HG02885 (cell line): ENCODE results near the gene MTCH1.

Experiments used
- ATAC-seq: cut with Tn5 transposase; IDR thresholded peaks from one replicate; pipeline ENCODE4 v1.9.1; 2021; ENCODE audit warnings: mild to moderate bottlenecking; ENCODE audit not compliant: unreplicated experiment, poor library complexity

MTCH1 gene

DNA sequence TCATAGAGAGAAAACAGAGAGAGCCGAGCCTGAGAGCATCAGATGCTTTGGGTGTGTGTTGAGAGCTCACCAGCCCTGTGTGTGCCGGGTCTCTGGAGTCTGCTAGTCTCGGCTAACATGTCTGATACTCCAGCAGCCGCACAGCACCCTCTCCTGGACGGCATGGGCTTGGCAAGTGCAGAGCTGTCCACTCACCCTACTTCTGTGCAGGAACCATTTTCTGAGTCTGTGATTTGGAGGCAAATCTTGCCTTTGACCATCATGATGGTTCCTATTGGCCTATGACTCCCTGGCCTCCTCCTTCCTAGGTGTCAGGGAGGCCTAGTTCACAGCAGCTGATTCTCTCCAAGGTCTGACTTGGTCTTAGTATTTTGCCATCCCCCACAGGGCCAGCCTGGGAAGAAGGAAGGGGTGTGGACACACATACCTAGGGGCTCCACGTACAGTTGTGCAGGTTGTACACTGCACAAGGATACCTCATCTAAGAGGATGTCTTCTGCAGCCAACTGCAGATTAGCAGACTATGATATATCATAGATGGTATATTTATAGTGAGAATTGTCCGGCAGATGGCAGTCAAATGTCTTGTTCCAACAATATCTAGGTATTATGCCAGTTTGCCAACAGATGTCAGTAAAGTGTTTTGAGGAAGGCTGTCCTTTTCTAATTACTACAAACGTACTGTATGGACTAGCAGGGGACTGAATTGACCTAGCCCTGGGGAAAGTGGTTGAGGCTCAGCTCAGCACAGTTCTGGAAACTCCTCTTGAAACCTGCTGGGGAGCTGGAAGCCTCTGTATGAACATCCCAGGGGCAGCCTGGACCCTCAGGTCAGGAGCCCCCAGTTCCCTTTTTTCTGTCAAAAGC, 32.4 kb upstream of the MTCH1 start:
- peak; percentile 91 for ATAC-seq

DNA sequence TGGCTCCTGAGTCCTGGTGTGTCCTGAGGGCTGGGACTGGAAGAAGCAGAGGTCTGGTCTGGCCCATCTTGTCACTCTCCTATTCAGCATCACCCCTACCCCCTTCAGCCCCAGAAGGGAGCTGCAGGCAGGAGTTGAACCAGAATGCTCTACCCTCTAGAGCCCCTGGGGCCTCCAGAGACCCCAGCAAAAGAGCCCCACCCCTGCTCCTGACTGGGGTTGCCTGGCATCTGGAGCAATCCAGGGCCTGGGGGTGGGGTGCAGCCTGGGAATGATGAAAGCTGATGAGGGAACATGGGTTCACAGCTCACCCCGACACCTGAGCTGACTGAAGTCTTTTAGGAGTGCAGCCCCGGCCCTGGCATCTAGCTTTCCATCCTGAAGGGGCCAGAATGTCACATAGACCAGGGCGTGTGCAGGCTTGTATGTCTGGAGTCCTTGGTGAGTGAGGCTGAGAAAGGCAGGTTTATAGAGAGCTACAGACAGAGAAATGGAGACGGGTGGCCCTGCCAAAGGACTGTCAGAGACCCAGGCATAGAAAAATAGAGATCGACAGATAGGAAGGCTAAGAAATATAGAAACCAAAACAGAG, 31.7 kb upstream of the MTCH1 start:
- ATAC-seq: no peak

DNA sequence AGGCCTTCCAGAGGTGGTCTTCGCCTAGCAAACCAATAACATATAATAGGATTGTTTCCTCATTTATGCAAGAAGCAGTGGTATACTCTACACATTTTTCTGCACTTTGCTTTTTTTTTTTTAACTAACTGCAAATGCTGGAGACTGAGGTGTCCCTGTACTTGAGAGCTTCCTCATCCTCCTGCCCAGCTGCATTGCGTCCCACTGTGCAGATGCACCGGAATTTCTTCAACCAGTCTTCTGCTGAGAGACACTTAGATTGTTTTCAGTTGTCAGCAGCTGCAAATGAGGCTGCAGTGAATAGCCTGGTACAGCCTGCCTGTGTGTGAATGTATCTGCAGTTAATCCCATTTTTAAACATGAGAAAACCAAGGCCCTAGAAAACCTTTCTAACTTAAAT, 31.0 kb upstream of the MTCH1 start:
- no peak for ATAC-seq

DNA sequence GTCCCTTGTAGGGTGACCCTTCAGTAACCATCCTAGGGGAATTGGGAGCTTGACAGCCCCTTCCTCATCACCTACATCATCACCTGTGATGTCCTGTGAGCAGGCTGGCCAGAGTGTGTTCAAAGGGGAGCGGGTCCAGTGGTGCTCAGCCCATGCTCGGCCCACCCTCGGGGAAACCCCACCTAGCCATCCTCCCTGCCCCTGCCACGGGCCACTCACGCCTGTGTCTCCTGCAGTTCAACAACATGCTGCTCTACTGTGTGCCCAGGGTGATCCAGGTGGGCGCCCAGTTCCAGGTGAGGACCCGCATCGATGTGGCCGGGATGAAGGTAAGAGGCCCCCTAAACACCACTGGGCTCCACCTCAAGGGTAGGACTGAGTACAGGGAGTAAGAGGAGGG, 29.5 kb upstream of the MTCH1 start:
- no peak for ATAC-seq

DNA sequence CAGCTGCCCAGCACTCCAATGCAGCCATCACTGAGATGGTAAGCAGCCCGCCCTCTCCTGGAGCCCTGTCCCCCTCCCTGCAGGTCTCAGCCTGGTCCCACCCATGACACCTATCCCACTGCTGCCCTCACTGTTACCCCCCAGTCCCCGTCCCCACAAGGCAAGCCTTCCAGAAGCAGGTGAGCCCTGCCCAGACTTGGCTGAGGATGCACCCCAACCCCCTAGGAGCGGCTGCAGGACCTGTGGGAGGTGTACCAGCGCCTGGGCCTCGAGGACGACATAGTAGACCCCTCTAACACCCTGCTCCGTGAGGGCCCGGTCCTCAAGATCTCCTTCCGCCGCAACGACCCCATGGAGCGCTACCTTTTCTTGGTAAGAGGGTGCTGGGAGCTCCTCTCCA, 28.7 kb upstream of the MTCH1 start:
- no peak for ATAC-seq

DNA sequence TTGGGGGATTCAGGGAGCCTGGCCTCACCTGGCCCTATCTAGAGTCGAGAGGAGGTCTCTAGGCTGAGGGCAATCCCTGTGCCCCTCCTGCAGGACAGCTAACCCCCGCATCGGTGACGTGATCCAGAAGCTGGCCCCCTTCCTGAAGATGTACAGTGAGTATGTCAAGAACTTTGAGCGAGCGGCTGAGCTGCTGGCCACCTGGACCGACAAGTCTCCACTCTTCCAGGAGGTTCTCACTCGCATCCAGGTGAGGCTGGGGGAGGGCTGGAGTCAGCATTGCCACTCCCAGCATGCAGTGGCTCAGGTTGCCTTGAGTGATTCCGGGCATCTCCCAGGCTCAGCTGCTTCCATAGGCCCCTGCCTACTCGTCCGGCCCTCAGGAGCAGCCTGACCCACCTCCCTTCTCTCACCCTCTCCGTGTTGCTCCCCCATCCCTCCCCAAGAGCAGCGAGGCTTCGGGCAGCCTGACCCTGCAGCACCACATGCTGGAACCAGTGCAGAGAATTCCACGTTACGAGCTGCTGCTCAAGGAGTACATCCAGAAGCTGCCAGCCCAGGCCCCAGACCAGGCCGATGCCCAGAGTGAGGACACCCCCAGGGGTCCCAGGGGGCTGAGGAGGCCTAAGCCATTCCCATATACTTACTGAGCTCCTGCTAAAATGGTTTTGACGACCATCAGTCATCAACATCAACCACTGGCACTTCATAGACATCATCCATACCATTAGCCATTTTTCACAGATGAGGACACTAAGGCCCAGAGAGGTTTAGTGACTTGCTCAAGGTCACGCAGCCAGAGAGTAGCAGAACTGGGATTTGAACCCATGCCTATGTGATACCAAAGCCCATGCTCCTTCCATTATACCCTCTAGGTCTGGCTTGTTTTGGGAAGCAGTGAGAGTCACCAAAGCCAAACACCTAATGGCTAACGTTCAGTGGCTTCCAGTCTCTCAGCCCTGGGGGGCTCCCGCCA, 27.8 kb upstream of the MTCH1 start:
- ATAC-seq: no peak

DNA sequence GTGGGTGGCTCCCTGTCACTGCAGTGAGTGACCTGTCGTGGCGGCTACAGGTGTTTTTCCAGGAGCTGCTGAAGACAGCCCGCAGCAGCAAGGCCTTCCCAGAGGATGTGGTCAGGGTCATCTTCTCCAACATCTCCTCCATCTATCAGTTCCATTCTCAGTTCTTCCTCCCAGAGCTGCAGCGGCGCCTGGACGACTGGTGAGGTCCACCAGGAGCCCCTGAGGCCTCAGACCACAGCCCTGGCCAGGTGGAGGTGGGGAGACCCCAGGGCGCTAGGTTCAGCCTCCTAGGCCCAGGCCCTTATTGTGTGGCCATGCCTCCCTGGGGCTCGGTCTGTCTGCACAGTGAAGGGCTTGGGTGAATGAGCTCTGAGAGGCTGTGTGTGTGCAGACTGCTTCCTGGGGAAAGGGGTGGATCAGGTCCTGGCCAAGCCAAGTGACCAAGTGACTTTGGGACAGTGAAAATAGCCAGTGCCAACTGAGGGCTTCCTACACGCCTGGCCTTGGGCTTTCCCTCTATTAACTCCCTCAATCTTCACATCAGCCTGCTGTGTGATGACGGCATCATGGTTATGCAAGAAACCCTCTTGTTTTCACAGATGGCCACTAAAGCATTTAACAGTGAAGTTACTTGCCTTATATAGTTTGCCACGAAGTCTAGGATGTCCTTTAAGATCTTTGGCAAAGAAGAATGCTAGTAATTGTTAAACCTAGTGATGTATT, 25.8 kb upstream of the MTCH1 start:
- no peak for ATAC-seq

DNA sequence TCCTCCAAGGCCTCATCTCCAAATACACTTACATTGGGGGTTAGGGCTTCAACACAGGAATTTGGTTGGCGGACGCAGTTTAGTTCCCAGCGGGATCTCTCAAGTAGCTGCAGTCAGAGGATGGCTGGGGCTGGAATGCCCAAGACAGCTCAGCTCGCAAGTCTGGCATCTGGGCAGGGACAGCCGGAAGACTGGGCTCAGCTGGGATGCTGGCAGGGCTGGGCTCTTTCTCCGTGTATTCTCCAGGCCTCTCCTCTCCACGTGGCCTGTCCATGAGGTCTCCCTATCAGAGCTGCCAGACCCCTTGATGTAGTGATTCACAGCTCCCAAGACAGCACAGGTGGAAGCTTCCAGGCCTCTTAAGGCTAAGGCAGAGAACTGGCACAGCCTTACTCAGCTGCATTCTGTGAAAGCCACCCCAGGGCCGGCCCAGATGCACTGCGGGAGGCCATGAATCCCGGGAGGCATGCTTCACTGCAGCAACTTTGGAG, 24.5 kb upstream of the MTCH1 start:
- no peak for ATAC-seq

DNA sequence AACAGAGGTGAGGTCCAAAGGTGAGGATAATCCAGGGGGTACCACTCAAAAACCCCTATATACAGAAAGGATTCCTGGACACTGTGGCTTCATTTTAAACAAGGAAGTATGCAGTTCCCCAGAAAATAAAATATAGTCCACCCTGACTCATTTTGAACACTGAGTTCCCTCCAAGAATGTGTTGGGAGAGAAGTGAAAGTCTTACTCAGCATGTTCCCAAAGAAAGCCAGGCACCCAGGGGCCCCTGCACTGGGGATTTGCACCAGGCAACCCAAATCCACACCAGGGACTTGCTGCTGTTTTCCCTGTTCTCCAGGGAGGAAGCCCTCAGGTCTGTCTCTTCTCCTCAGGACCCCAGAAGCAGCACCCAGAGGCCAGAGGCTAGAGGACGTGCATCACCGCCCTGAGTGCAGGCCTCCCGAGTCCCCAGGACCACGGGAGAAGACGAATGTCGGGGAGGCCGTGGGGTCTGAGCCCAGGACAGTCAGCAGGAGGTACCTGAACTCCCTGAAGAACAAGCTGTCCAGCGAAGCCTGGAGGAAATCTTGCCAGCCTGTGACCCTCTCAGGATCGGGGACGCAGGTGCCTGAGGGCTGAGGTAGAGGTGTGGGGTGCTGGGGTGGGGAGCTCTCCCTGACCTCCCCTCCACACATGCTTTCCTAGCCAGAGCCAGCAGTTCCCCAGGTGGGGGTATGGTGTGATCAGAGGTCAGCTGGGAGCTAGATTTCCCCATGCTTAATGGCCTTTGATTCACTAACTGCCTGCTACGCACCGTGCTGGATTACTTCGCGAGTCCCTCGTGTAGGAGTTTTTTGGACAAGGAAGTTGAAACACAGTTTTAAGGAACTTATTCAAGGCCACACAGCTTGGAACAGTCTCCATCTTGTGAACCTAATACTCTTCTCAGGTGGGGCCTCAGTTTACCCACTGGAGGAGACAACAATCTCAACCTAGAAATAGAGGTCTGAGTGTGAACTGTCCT, 22.8 kb upstream of the MTCH1 start:
- ATAC-seq: no peak

DNA sequence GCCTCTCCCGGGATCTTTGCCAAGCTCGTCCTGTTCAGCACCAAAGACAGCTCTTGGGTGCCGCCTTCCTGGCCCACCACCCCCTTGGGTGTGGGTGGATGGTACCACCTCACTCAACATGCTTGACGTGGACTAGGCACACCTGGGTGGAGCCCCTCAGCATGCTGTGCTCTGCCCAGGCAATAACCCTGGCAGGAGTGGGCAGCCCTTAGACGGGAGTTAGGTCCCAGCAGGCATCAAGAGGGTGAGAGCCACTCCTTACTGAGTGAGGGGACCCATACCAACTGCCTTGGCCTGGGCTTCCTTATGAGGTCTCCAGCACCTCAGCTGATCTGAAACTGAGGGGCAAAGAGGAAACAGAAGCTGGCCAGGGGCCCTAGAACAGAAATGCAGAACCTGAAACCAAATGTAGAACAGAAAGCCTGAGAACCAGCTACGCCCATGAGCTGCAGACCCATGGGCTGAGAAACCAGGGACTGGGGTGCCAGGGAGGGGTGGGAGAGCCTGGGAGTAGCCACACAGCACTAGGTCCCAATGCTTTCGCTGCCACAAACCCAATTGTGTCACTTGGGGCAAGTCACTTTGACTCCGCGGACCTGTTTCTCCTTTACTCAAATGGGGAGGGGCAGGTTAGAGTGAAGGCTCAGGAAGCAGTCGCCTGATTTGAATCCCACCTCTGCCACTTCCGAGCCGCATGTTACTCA, 21.5 kb upstream of the MTCH1 start:
- ATAC-seq: no peak

DNA sequence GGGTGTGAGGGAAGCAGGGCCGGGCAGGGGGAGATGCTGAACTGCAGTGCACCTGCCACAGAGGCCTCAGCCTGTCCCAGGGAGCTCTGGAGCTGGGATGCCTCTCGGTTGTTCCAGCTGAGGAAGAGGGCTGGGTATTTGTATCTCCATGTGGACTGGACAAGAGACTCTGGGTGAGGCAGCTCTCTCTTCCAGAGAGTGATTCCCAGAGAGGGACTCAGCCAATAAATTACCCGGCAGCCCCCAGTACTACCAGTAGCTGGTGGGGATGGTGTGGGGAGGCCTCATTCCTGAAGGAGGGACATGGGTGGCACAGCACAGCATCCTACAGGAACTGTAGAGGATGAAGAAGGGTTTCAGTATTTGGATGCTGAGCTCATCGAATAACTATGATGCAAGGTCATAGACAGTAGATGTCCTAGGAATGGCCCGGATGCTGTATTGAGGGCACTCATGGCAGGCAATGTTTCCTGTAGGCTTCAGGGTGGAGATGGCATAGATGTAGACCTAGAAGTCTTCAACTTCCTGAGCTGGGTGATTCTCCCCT, 20.9 kb upstream of the MTCH1 start:
- no peak for ATAC-seq

DNA sequence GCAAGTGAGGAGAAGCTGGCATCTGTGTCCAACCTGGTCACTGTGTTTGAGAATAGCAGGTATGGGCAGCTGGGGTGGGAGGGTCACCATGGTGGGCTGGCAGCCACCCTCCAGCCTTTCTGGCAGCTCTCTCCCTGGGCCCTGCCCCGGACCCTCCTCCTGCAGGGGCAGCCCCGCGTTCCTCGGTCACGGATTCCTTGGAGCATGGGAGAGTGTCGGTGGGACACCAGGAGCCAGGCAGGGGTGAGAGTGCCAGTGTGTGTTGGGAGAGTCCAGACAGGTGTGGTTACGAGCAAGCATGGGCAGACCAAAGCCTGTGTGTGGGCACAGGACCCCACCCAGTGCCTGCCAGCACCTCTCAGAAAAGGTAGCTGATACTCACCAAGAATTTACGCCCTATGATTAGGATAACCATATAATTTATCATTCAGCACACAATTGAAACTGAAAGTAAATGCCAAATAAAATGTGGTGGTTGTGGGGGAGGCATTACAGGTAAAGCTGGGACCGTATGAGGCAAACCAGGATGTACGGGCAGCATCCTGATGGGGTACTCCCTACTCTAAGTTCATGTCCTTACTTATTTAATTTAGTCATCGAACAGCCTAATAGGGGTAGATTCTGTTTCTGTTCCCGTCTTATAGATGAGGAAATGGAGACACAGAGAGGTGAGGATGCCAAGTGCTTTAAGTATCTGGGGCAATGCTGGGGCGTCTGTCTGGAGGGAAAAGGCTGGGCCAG, 20.0 kb upstream of the MTCH1 start:
- peak; percentile 13 for ATAC-seq

DNA sequence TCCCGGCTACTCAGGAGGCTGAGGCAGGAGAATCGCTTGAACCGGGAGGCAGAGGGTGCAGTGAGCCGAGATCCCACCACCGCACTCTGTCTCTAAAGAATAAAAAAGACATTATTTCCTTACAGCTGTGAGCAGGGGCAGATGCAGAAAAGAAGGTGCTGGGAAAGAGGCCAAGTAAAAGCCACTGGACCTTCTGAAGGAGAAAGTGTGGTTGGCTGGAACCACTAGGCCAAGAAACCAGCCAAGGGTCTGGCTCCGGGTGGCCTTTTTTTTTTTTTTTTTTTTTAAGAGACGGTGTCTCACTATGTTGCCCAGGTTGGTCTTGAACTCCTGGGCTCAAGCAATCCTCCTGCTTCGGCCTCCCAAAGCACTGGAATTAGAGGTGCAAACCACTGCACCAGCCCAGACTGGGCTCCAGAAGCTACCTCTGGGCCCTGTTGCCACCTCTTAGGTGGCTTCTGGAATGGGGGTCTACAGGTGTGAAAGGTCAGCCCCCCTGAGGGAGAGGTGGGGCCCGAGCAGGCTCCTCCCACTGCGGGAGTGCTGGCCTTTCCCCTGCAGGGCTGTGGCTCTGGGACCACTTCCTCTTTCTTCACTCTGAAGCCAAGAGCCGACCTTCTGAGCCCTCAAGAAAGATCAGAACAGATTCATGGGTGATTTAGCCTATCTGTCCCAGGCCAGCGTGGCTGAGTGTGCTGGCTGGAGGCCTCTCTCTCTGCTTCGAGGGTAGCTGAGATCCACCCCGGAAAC, 19.2 kb upstream of the MTCH1 start, which contains the start of gene FGD2:
Gene FGD2, plus strand, starts transcription at position 595 of the 750 bp plus-strand sequence. CDS start 163 bp downstream, outside the sequence.
- peak; percentile 81 for ATAC-seq

DNA sequence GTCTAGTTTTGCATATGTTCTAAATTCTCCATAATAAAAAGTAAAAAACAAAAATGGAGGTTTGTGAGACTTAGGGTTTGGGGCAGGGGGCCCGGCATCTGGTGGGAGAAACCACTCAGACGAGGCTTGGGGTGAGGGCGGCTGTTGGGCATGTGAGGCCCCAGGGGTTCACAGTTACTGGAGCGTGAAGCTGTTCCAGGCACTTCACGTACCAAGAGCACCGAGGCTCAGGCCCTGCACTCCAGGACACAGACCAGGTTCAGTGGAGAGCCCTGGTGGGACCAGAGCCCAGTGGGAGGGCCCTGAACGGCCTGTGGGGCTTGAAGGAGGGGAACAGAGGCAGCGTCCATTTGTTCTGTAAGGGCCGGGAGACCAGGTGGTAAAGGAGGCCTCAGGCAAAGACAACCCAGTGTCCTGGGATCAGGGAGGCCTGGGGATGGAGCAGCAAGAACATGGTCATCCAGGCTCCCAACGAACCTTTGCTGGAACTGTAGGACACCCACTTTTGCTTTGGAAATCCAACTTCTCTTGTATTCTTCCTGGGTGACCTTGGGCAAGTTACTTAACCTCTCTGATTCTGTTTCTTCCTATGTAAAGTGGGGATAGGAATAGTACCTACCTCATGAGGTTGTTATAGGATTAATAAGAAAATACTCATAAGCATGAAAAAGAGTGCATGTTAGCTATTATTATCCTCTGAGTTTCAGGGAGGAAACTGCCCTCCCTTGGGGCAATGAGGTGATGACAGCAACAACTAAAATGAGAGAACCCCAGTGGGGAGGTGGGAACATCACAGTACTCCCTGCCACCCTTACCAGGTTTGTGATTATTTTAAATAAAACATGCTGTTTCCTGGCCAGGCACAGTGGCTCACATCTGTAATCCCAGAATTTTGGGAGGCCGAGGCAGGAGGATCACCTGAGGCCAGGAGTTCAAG, 18.3 kb upstream of the MTCH1 start:
- no peak for ATAC-seq

DNA sequence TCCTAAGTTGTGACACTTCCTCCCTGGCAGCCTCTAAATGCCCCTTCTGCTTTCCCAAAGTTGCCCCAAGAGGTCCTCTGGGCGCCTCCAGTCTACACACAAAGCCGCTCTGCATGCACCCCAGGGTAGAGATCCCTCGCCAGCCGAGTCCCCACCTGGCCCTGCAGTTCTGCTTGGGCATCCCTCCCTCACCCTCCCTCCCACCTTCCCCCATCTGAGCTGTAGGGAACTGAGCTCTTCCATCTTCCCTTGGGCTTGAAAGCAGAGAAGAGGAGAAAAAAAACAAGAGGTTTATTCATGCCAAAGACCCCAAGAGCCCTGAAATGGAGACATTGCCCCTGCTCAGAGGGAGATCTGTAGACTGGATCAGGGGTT, 13.7 kb upstream of the MTCH1 start:
- ATAC-seq: no peak
